Measurements from ENCODE around the gene KHDC4.

DNA sequence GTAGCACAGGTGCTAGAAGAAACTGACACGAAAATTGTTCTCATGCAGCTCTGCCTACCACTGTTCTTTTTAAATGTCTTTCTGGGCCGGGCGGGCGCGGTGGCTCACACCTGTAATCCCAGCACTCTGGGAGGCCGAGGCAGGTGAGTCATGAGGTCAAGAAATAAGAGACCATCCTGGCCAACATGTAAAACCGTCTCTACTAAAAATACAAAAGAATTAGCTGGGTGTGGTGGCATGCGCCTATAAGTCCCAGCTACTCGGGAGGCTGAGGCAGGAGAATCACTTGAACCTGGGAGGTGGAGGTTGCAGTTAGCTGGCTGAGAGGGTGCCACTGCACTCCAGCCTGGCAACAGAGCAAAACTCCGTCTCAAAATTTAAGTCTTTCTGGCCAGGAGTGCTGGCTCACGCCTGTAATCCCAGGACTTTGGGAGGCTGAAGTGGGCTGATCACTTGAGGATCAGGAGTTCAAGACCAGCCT lies 22.1 kb downstream of the KHDC4 start:
- no peak for TF ChIP-seq CTCF (conservative IDR thresholded peaks at IDR 0.05 in 1 of 2, IDR thresholded peaks at IDR 0.05 in 1 of 2; ENCODE audit: extremely low read depth in 1 of 2, insufficient read depth in 1 of 2, low read depth in 1 of 2, low read length in 2 of 2)
- no peak for TF ChIP-seq EZH2 (IDR thresholded peaks at IDR 0.05; ENCODE audit: borderline replicate concordance, low read length)
